HepG2 (cell line): Measurements from ENCODE around the gene GRB7. TPM values are rescaled to one million over a fixed set of nuclear protein-coding genes. Genes with fewer than 3 reads are reported as not detected.

Experiments used
- ATF7-NPFF ChIP-seq: sonication (generic); formaldehyde crosslinking; IDR thresholded peaks from 2 replicates; pipeline ENCODE4 v1.8.1; 2023; ENCODE audit warnings: mild to moderate bottlenecking, low read depth, missing genetic modification reagents, moderate library complexity
- BRD4 ChIP-seq: sonication (generic); formaldehyde crosslinking; IDR thresholded peaks from 2 replicates; pipeline ENCODE4 v1.4.0; 2020; ENCODE audit warnings: missing genetic modification reagents
- CEBPG ChIP-seq: IDR thresholded peaks from 2 replicates; pipeline ENCODE4 v1.6.1; 2016
- EED ChIP-seq: sonication (generic); formaldehyde crosslinking; IDR thresholded peaks from 2 replicates; pipeline ENCODE4 v1.5.0; 2020; ENCODE audit warnings: mild to moderate bottlenecking, missing genetic modification reagents
- EZH2 ChIP-seq: conservative IDR thresholded peaks from 2 replicates; pipeline ENCODE4 v1.6.1; 2012; ENCODE audit warnings: mild to moderate bottlenecking, low read depth, low read length, moderate library complexity
- FOXA3 ChIP-seq: IDR thresholded peaks from 2 replicates; pipeline ENCODE4 v1.6.1; 2016; ENCODE audit warnings: missing genetic modification reagents, missing compliant biosample characterization
- FOXC1 ChIP-seq: sonication (generic); formaldehyde crosslinking; IDR thresholded peaks from 2 replicates; pipeline ENCODE4 v1.8.0; 2022; ENCODE audit warnings: mild to moderate bottlenecking, missing genetic modification reagents, borderline replicate concordance
- GZF1 ChIP-seq: sonication (generic); formaldehyde crosslinking; IDR thresholded peaks from 2 replicates; pipeline ENCODE4 v1.5.1; 2020; ENCODE audit warnings: mild to moderate bottlenecking, missing genetic modification reagents
- JDP2 ChIP-seq: sonication (generic); formaldehyde crosslinking; IDR thresholded peaks from 2 replicates; pipeline ENCODE4 v1.8.1; 2022; ENCODE audit warnings: missing genetic modification reagents, borderline replicate concordance
- KLF12 ChIP-seq: sonication (generic); formaldehyde crosslinking; IDR thresholded peaks from 2 replicates; pipeline ENCODE4 v1.4.0; 2020; ENCODE audit warnings: missing genetic modification reagents, borderline replicate concordance
- KLF9 ChIP-seq: IDR thresholded peaks from 2 replicates; pipeline ENCODE4 v1.6.1; 2016; ENCODE audit warnings: low read depth
- NFE2L2 ChIP-seq: fragments of 150-350 bp; IDR thresholded peaks from 2 replicates; pipeline ENCODE4 v1.6.1; 2014; ENCODE audit warnings: low read length
- RNF2 ChIP-seq: fragments of 450-650 bp; conservative IDR thresholded peaks from 2 replicates; pipeline ENCODE4 v1.6.1; 2016; ENCODE audit warnings: low read depth
- SP4 ChIP-seq: sonication (generic); formaldehyde crosslinking; IDR thresholded peaks from 2 replicates; pipeline ENCODE4 v1.8.1; 2023; ENCODE audit warnings: mild to moderate bottlenecking, missing genetic modification reagents
- SRSF4 ChIP-seq: fragments of 200-400 bp; formaldehyde crosslinking; IDR thresholded peaks from one replicate; pipeline ENCODE4 v1.6.1; 2018; ENCODE audit warnings: mild to moderate bottlenecking, low read depth, low read length, moderate library complexity; ENCODE audit not compliant: poor library complexity, severe bottlenecking
- SRY ChIP-seq: sonication (generic); formaldehyde crosslinking; IDR thresholded peaks from 2 replicates; pipeline ENCODE4 v1.8.0; 2022; ENCODE audit warnings: mild to moderate bottlenecking, missing genetic modification reagents
- ZBTB8A ChIP-seq: sonication (generic); formaldehyde crosslinking; IDR thresholded peaks from 2 replicates; pipeline ENCODE4 v1.4.0; 2020; ENCODE audit warnings: mild to moderate bottlenecking, low read depth, missing genetic modification reagents, borderline replicate concordance
- ZNF20 ChIP-seq: sonication (generic); formaldehyde crosslinking; IDR thresholded peaks from 2 replicates; pipeline ENCODE4 v1.4.0; 2020; ENCODE audit warnings: mild to moderate bottlenecking, moderate library complexity, missing genetic modification reagents
- ZNF235 ChIP-seq: sonication (generic); formaldehyde crosslinking; IDR thresholded peaks from 2 replicates; pipeline ENCODE4 v1.8.1; 2023; ENCODE audit warnings: mild to moderate bottlenecking, missing genetic modification reagents, borderline replicate concordance
- ZNF251 ChIP-seq: sonication (generic); formaldehyde crosslinking; IDR thresholded peaks from 2 replicates; pipeline ENCODE4 v1.9.0; 2021; ENCODE audit warnings: mild to moderate bottlenecking, missing genetic modification reagents
- ZNF550 ChIP-seq: sonication (generic); formaldehyde crosslinking; IDR thresholded peaks from 2 replicates; pipeline ENCODE4 v1.4.0; 2020; ENCODE audit warnings: mild to moderate bottlenecking, missing genetic modification reagents, borderline replicate concordance
- ZNF567 ChIP-seq: sonication (generic); formaldehyde crosslinking; IDR thresholded peaks from 2 replicates; pipeline ENCODE4 v1.8.1; 2023; ENCODE audit warnings: mild to moderate bottlenecking, missing genetic modification reagents, borderline replicate concordance
- ZNF570 ChIP-seq: sonication (generic); formaldehyde crosslinking; IDR thresholded peaks from 2 replicates; pipeline ENCODE4 v1.4.0; 2020; ENCODE audit warnings: mild to moderate bottlenecking, missing genetic modification reagents, borderline replicate concordance
- ZNF713 ChIP-seq: sonication (generic); formaldehyde crosslinking; IDR thresholded peaks from 2 replicates; pipeline ENCODE4 v1.4.0; 2020; ENCODE audit warnings: mild to moderate bottlenecking, missing genetic modification reagents
- polyA plus RNA-seq, 8 experiments: library from polyadenylated mRNA; depleted of rRNA in 3 of 8; stranded (reverse) in 7 of 8; unstranded in 1 of 8; fragments of >200 nt; fragmentation: Illumina TruSeq in 4 of 8; extraction: Trizol in 4 of 8; gene quantifications; 2 replicates each; pipeline versions ENCODE4 v1.2.1 to v1.2.3, GENCODE V29; 2011 to 2016; ENCODE audit warnings: low read depth in 4 of 8, missing spikeins in 1 of 8, mixed read lengths in 1 of 8; ENCODE audit not compliant: insufficient read depth in 1 of 8
- total RNA-seq, 5 experiments: library from RNA; depleted of rRNA; stranded (reverse); fragments of >200 nt; fragmentation: Illumina TruSeq; extraction: Trizol; gene quantifications; 2 replicates each; pipeline ENCODE4 v1.2.3, GENCODE V29; 2016; ENCODE audit warnings: low read depth in 1 of 5
- TF ChIP-seq, protein P1 (sequence below): sonication (generic); formaldehyde crosslinking; IDR thresholded peaks from 2 replicates; pipeline ENCODE4 v1.8.1; 2022; ENCODE audit warnings: mild to moderate bottlenecking, missing genetic modification reagents
- TF ChIP-seq, protein P2 (sequence below): sonication (generic); formaldehyde crosslinking; IDR thresholded peaks from 2 replicates; pipeline ENCODE4 v1.4.0; 2020; ENCODE audit warnings: missing genetic modification reagents, mild to moderate bottlenecking, borderline replicate concordance
- TF ChIP-seq, protein P3 (sequence below): IDR thresholded peaks from 2 replicates; pipeline ENCODE4 v1.6.1; 2016; ENCODE audit warnings: mild to moderate bottlenecking, missing biosample characterization, missing genetic modification reagents

Gene GRB7
- total and polyA plus RNA-seq, 2 of the 13 experiments (the other 11 are each of a cell fraction or from before 2014, with no cell fraction given): 60.2 to 77.7 TPM

DNA sequence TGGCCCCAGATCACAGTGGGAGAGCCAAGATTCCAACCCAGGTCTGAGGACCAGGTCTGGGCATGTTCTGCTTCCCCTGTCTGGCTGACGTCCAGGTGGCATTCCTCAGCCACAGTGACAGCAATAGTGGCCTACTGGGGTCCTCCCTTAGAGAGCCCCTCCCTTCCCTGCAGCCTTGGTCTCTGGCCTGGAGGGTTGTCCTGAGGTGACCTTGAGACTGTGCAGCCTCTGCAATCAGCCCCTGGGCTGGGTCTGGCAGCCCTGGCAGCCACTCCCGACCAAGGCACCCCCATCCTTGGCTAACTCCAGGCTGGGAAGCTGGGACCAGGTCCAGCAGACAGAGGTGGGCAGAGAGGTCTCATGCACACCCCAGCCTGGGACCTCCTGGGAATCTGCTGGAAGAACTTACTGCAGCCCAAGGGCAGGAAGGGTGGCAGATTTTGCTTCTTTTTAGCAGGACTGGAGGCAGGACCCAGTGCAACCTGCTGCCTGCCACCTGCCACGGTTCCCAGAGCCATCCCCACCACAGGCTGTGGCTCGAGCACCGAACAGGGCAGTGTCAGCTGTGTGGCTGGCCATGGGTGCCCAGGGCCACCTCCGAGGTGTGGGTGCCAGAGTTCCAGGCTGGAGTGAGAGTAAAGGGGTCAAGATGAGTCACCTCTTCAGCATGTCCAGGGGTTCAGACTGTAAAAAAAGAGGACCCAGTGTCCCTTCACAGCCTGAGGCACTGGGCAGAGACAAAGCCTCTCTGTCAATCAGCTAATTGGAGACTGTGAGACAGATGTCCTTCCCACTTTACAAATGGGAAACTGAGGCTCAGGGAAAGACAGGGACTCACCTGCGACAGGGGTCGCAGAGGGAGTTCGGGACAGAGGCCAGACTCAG is 12.6 kb downstream of the GRB7 start (continued):
- TF ChIP-seq ZNF235 (CRISPR knock-in tag): no peak
- no peak for TF ChIP-seq ZNF550 (CRISPR knock-in tag)
- 0 out of 2 replicates have a peak, but pooled peaks have one; percentile 55 for TF ChIP-seq ATF7-NPFF (CRISPR knock-in tag)
- peak; percentile 81 for TF ChIP-seq FOXC1 (CRISPR knock-in tag)
- TF ChIP-seq ZNF20 (CRISPR knock-in tag): no peak
- TF ChIP-seq CEBPG: peak; percentile 37; the same call in 1 of the 2 replicates
- no peak for TF ChIP-seq ZNF251 (CRISPR knock-in tag)
- peak; percentile 41; the same call in 1 of the 2 replicates for TF ChIP-seq SP4 (CRISPR knock-in tag)
- TF ChIP-seq RNF2: no peak
- no peak for TF ChIP-seq SRSF4
- no peak for TF ChIP-seq EED
- TF ChIP-seq KLF9 (CRISPR knock-in tag): no peak
- no peak for TF ChIP-seq ZNF570 (CRISPR knock-in tag)
- TF ChIP-seq ZNF567 (CRISPR knock-in tag): peak; percentile 85; the same call in 1 of the 2 replicates
- TF ChIP-seq ZBTB8A (CRISPR knock-in tag): no peak
- TF ChIP-seq, protein P1, sequence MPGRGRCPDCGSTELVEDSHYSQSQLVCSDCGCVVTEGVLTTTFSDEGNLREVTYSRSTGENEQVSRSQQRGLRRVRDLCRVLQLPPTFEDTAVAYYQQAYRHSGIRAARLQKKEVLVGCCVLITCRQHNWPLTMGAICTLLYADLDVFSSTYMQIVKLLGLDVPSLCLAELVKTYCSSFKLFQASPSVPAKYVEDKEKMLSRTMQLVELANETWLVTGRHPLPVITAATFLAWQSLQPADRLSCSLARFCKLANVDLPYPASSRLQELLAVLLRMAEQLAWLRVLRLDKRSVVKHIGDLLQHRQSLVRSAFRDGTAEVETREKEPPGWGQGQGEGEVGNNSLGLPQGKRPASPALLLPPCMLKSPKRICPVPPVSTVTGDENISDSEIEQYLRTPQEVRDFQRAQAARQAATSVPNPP (CRISPR knock-in tag): no peak
- peak; percentile 39 for TF ChIP-seq FOXA3 (CRISPR knock-in tag)
- TF ChIP-seq, protein P2, sequence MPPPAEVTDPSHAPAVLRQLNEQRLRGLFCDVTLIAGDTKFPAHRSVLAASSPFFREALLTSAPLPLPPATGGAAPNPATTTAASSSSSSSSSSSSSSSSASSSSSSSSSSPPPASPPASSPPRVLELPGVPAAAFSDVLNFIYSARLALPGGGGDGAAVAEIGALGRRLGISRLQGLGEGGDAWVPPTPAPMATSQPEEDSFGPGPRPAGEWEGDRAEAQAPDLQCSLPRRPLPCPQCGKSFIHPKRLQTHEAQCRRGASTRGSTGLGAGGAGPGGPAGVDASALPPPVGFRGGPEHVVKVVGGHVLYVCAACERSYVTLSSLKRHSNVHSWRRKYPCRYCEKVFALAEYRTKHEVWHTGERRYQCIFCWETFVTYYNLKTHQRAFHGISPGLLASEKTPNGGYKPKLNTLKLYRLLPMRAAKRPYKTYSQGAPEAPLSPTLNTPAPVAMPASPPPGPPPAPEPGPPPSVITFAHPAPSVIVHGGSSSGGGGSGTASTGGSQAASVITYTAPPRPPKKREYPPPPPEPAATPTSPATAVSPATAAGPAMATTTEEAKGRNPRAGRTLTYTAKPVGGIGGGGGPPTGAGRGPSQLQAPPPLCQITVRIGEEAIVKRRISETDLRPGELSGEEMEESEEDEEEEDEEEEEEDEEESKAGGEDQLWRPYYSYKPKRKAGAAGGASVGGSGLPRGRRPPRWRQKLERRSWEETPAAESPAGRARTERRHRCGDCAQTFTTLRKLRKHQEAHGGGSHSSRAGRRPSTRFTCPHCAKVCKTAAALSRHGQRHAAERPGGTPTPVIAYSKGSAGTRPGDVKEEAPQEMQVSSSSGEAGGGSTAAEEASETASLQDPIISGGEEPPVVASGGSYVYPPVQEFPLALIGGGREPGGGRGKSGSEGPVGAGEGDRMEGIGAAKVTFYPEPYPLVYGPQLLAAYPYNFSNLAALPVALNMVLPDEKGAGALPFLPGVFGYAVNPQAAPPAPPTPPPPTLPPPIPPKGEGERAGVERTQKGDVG (CRISPR knock-in tag): peak; percentile 29; the same call in 1 of the 2 replicates
- TF ChIP-seq BRD4 (CRISPR knock-in tag): no peak
- no peak for TF ChIP-seq SRY (CRISPR knock-in tag)
- TF ChIP-seq NFE2L2: no peak
- TF ChIP-seq ZNF713 (CRISPR knock-in tag): no peak
- TF ChIP-seq EZH2: no peak
- no peak for TF ChIP-seq JDP2 (CRISPR knock-in tag)
- TF ChIP-seq GZF1 (CRISPR knock-in tag): peak; percentile 32; the same call in 1 of the 2 replicates
- TF ChIP-seq KLF12: no peak
- TF ChIP-seq, protein P3, sequence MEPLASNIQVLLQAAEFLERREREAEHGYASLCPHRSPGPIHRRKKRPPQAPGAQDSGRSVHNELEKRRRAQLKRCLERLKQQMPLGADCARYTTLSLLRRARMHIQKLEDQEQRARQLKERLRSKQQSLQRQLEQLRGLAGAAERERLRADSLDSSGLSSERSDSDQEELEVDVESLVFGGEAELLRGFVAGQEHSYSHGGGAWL: no peak; the same call in 1 of the 2 replicates
